HepG2 (cell line): ENCODE data around the gene TM4SF18. TPM values are rescaled to one million over a fixed set of nuclear protein-coding genes. Genes with fewer than 3 reads are reported as not detected.

Source experiments
- AGO2 ChIP-seq: fragments of 200-400 bp; formaldehyde crosslinking; optimal IDR thresholded peaks from 2 replicates; pipeline ENCODE3; 2017; ENCODE audit warnings: mild to moderate bottlenecking, low read depth, low read length, moderate library complexity
- ARID3A ChIP-seq: IDR thresholded peaks from 2 replicates; pipeline ENCODE4 v1.6.1; 2012; ENCODE audit warnings: low read depth, low read length, improper control_type of control experiment
- DR1 ChIP-seq: sonication (generic); formaldehyde crosslinking; IDR thresholded peaks from 2 replicates; pipeline ENCODE4 v1.8.0; 2021; ENCODE audit warnings: mild to moderate bottlenecking, missing genetic modification reagents, inconsistent platforms
- FOXA3 ChIP-seq: IDR thresholded peaks from 2 replicates; pipeline ENCODE4 v1.6.1; 2016; ENCODE audit warnings: missing genetic modification reagents, missing compliant biosample characterization
- FOXJ3 ChIP-seq: sonication (generic); formaldehyde crosslinking; IDR thresholded peaks from 2 replicates; pipeline ENCODE4 v1.4.0; 2020; ENCODE audit warnings: missing genetic modification reagents, mild to moderate bottlenecking, borderline replicate concordance
- HNRNPLL ChIP-seq: fragments of 200-400 bp; formaldehyde crosslinking; IDR thresholded peaks from 2 replicates; pipeline ENCODE4 v1.6.1; 2017; ENCODE audit warnings: mild to moderate bottlenecking, low read depth, low read length; ENCODE audit not compliant: poor library complexity, severe bottlenecking
- HOXD1 ChIP-seq: sonication (generic); formaldehyde crosslinking; IDR thresholded peaks from 2 replicates; pipeline ENCODE4 v1.5.0; 2020; ENCODE audit warnings: missing genetic modification reagents
- IKZF1 ChIP-seq: fragments of 450-650 bp; IDR thresholded peaks from 2 replicates; pipeline ENCODE4 v1.7.1; 2016
- MED1 ChIP-seq: sonication (generic); formaldehyde crosslinking; IDR thresholded peaks from 2 replicates; pipeline ENCODE4 v1.4.0; 2020; ENCODE audit warnings: missing genetic modification reagents
- NR2F6 ChIP-seq, 2 experiments: IDR thresholded peaks; 2 replicates each; pipeline ENCODE4 v1.6.1; 2016; ENCODE audit warnings: antibody characterized with exemption in 1 of 2, mild to moderate bottlenecking in 1 of 2
- SKI ChIP-seq: fragments of 450-650 bp; IDR thresholded peaks from one replicate; pipeline ENCODE4 v1.6.1; 2018; ENCODE audit warnings: mild to moderate bottlenecking; ENCODE audit not compliant: partially characterized antibody
- STAT6 ChIP-seq: sonication (generic); formaldehyde crosslinking; IDR thresholded peaks from 2 replicates; pipeline ENCODE4 v1.4.0; 2020; ENCODE audit warnings: missing genetic modification reagents, mild to moderate bottlenecking, borderline replicate concordance
- ZBTB1 ChIP-seq: sonication (generic); formaldehyde crosslinking; IDR thresholded peaks from 2 replicates; pipeline ENCODE4 v1.4.0; 2020; ENCODE audit warnings: missing genetic modification reagents, borderline replicate concordance
- ZBTB33 ChIP-seq: sonication (generic); formaldehyde crosslinking; IDR thresholded peaks from 2 replicates; pipeline ENCODE4 v1.4.0; 2020; ENCODE audit warnings: missing genetic modification reagents
- ZBTB43 ChIP-seq: sonication (generic); formaldehyde crosslinking; conservative IDR thresholded peaks from 2 replicates; pipeline ENCODE4 v1.4.0; 2020; ENCODE audit warnings: missing genetic modification reagents
- ZEB1 ChIP-seq: IDR thresholded peaks from 2 replicates; pipeline ENCODE4 v1.6.1; 2012; ENCODE audit warnings: mild to moderate bottlenecking, low read depth, inconsistent platforms; ENCODE audit not compliant: insufficient replicate concordance
- ZMYM3 ChIP-seq: sonication (generic); formaldehyde crosslinking; IDR thresholded peaks from 2 replicates; pipeline ENCODE4 v1.5.1; 2020; ENCODE audit warnings: mild to moderate bottlenecking, missing genetic modification reagents
- ZNF256 ChIP-seq: sonication (generic); formaldehyde crosslinking; conservative IDR thresholded peaks from 2 replicates; pipeline ENCODE4 v1.4.0; 2020; ENCODE audit warnings: missing genetic modification reagents
- ZNF343 ChIP-seq: sonication (generic); formaldehyde crosslinking; IDR thresholded peaks from 2 replicates; pipeline ENCODE4 v1.4.0; 2020; ENCODE audit warnings: mild to moderate bottlenecking, missing genetic modification reagents
- ZSCAN5A ChIP-seq: sonication (generic); formaldehyde crosslinking; IDR thresholded peaks from 2 replicates; pipeline ENCODE4 v1.8.0; 2022; ENCODE audit warnings: mild to moderate bottlenecking, missing genetic modification reagents, borderline replicate concordance
- polyA plus RNA-seq, 8 experiments: library from polyadenylated mRNA; depleted of rRNA in 3 of 8; stranded (reverse) in 7 of 8; unstranded in 1 of 8; fragments of >200 nt; fragmentation: Illumina TruSeq in 4 of 8; extraction: Trizol in 4 of 8; gene quantifications; 2 replicates each; pipeline versions ENCODE4 v1.2.1 to v1.2.3, GENCODE V29; 2011 to 2016; ENCODE audit warnings: low read depth in 4 of 8, missing spikeins in 1 of 8, mixed read lengths in 1 of 8; ENCODE audit not compliant: insufficient read depth in 1 of 8
- total RNA-seq, 5 experiments: library from RNA; depleted of rRNA; stranded (reverse); fragments of >200 nt; fragmentation: Illumina TruSeq; extraction: Trizol; gene quantifications; 2 replicates each; pipeline ENCODE4 v1.2.3, GENCODE V29; 2016; ENCODE audit warnings: low read depth in 1 of 5

The TM4SF18 gene
- total and polyA plus RNA-seq, 2 of the 13 experiments (the other 11 are each of a cell fraction or from before 2014, with no cell fraction given) = 0.15 TPM; not detected in 1

GRCh38 chr3:149356044-149356592 lies 22.7 kb upstream of the TM4SF18 start (continued):
- TF ChIP-seq ZSCAN5A (CRISPR knock-in tag) (peak; percentile 83; the same call in 1 of the 2 replicates), ZMYM3 (CRISPR knock-in tag) (no peak), ARID3A (peak; percentile 97), IKZF1 (no peak), ZBTB33 (CRISPR knock-in tag) (no peak), ZEB1 (peak; percentile 45), FOXA3 (CRISPR knock-in tag) (peak; percentile 87), SKI (peak; percentile 72), DR1 (CRISPR knock-in tag) (no peak), ZBTB43 (CRISPR knock-in tag) (peak; percentile 68; the same call in 1 of the 2 replicates), NR2F6 (IDR thresholded peaks at IDR 0.05) (peak; percentile 98), NR2F6 (CRISPR knock-in tag; IDR thresholded peaks at IDR 0.05) (peak; percentile 98), STAT6 (CRISPR knock-in tag) (no peak; the same call in 1 of the 2 replicates), HOXD1 (CRISPR knock-in tag) (peak; percentile 86), FOXJ3 (CRISPR knock-in tag) (peak; percentile 87), HNRNPLL (no peak), ZNF343 (CRISPR knock-in tag) (no peak; the same call in 1 of the 2 replicates), MED1 (CRISPR knock-in tag) (peak; percentile 98), AGO2 (no peak), ZNF256 (CRISPR knock-in tag) (no peak), ZBTB1 (CRISPR knock-in tag) (no peak)
